Posterior vena cava (tissue), 2 donors: ENCODE data around the gene ZFAND5. TPM values are rescaled to one million over a fixed set of nuclear protein-coding genes. Genes with fewer than 3 reads are reported as not detected.

Source experiments
- DNase-seq: peaks from one replicate; pipeline ENCODE4 v3.0.0-alpha.2; 2020; ENCODE audit warnings: low spot score
- intact Hi-C, 2 donors: fragments of 100-400 bp; cut with DNase I; formaldehyde crosslinking; loops; one replicate each; pipeline versions ENCODE4 v1.14.1 to v1.14.2; 2022 to 2023
- total RNA-seq, 2 donors: library from RNA; stranded (reverse); fragmentation: NEBNext Ultra II Directional; extraction: Animal tissue kit (Norgen Biotek cat#: 25700); gene quantifications; one replicate each; pipeline ENCODE4 v1.2.1, GENCODE V29; 2021
- donor health status: DM: yes; HTN: yes; CAD: no.
- donor health status: DM: yes; HTN: yes; CAD: no.

The ZFAND5 gene
- total RNA-seq, 2 donors from 2014 or later: 141 to 175 TPM

GRCh38 chr9:72365525-72366256 is 683 bp upstream of the ZFAND5 start:
- intact Hi-C loops: loop anchor here in 1 of 2 donors (5.0 to 10.0 kb wide), 2 partner anchors 217 to 719 kb away; no protein-coding TSS in a partner anchor
- peak; percentile 96 for DNase-seq

GRCh38 chr9:72363908-72364678 is 915 bp downstream of the ZFAND5 start:
- intact Hi-C loops: loop anchor here in 1 of 2 donors (10.0 kb wide), 1 partner anchor 721 kb away; no protein-coding TSS in a partner anchor
- DNase-seq: peak; percentile 89

GRCh38 chr9:72363236-72363635 is 1.8 kb downstream of the ZFAND5 start:
- no peak for DNase-seq
- intact Hi-C loops: loop anchor here in 1 of 2 donors (10.0 kb wide), 1 partner anchor 722 kb away; no protein-coding TSS in a partner anchor

- intact Hi-C loops: loop anchor here in 1 of 2 donors (10.0 kb wide), 1 partner anchor 722 kb away; no protein-coding TSS in a partner anchor
- peak; percentile 86 for DNase-seq
Measured at GRCh38 chr9:72362680-72363139, 2.3 kb downstream of the ZFAND5 start.

GRCh38 chr9:72362118-72362531 is 2.9 kb downstream of the ZFAND5 start:
- no peak for DNase-seq
- intact Hi-C loops: loop anchor here in 1 of 2 donors (10.0 kb wide), 1 partner anchor 723 kb away; no protein-coding TSS in a partner anchor

- no peak for DNase-seq
- intact Hi-C loops: loop anchor here in 1 of 2 donors (10.0 kb wide), 1 partner anchor 724 kb away; no protein-coding TSS in a partner anchor
Measured at GRCh38 chr9:72361217-72361616, 3.8 kb downstream of the ZFAND5 start.

GRCh38 chr9:72360324-72360723 is 4.7 kb downstream of the ZFAND5 start:
- intact Hi-C loops: loop anchor here in 1 of 2 donors (10.0 kb wide), 1 partner anchor 724 kb away; no protein-coding TSS in a partner anchor

GRCh38 chr9:72356041-72356582 is 8.9 kb downstream of the ZFAND5 start:
- intact Hi-C loops: loop anchor here in 1 of 2 donors (5.0 kb wide), 1 partner anchor 241 kb away; no protein-coding TSS in a partner anchor
- DNase-seq: no peak

More at GRCh38 chr9:72360324-72360723, 4.7 kb downstream of the ZFAND5 start:
- no peak for DNase-seq

- intact Hi-C loops: loop anchor here in 1 of 2 donors (5.0 kb wide), 1 partner anchor 242 kb away; no protein-coding TSS in a partner anchor
Measured at GRCh38 chr9:72355153-72355552, 9.9 kb downstream of the ZFAND5 start.

GRCh38 chr9:72354704-72355103 is 10.3 kb downstream of the ZFAND5 start:
- intact Hi-C loops: loop anchor here in 1 of 2 donors (5.0 kb wide), 1 partner anchor 243 kb away; no protein-coding TSS in a partner anchor

More at GRCh38 chr9:72355153-72355552, 9.9 kb downstream of the ZFAND5 start:
- DNase-seq: no peak

GRCh38 chr9:72353455-72354116 is 11.4 kb downstream of the ZFAND5 start:
- intact Hi-C loops: no loop called here
- DNase-seq: no peak

More at GRCh38 chr9:72354704-72355103, 10.3 kb downstream of the ZFAND5 start:
- no peak for DNase-seq

GRCh38 chr9:72352911-72353388 is 12.1 kb downstream of the ZFAND5 start:
- DNase-seq: no peak
- intact Hi-C loops: no loop called here

- intact Hi-C loops: no loop called here
- no peak for DNase-seq
Measured at GRCh38 chr9:72351538-72352453, 13.2 kb downstream of the ZFAND5 start.

GRCh38 chr9:72349911-72350310 is 15.1 kb downstream of the ZFAND5 start:
- no peak for DNase-seq
- intact Hi-C loops: no loop called here

- intact Hi-C loops: no loop called here
Measured at GRCh38 chr9:72349240-72349639, 15.8 kb downstream of the ZFAND5 start.

GRCh38 chr9:72346333-72346732 is 18.7 kb downstream of the ZFAND5 start:
- intact Hi-C loops: no loop called here

More at GRCh38 chr9:72349240-72349639, 15.8 kb downstream of the ZFAND5 start:
- no peak for DNase-seq

GRCh38 chr9:72338631-72339030 is 26.4 kb downstream of the ZFAND5 start:
- no peak for DNase-seq
- intact Hi-C loops: no loop called here

More at GRCh38 chr9:72346333-72346732, 18.7 kb downstream of the ZFAND5 start:
- no peak for DNase-seq
